ENCODE measurements around the gene ADAMTS14.

Gene ADAMTS14

DNA sequence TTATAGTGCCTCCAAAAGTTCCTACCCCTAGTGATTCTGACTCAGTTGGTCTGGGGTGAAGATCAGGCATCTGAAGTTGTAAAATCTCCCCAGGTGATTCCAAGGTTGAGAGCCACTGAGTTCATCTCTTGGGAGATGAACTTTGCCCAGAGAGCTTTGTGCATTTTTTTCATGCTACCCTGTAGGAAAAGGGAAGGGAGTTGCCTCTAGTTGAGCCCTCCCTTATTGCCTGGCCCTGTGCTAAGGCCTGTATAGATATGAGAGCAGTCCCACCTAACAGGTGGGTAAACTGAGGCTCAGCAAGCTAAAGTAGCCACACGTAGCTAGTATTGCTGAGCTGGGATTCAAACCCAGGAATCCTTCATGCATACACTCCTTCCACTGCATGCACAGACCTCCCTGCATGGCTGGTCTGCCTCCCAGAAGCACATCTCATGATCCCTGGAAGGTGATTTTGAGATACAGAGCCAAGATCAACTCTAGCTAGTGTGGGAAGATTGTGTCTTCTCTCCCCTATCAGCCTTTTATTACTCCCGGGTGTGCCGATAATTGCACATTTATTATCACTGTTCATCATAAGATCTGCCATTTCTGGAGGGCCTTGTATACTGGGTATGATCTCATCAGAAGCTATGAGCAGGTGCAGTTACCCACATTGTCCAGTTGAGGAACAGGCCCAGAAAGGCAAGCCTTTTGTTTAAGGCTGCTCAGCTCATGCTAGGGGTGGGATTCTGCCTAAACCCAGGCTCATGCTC, 65.9 kb downstream of the ADAMTS14 start:
- Histone ChIP-seq H3K27me3 (ENCODE audit: insufficient read depth, low read length, poor library complexity) (no peaks in the 10 kb centered on the region), H4K20me1 (ENCODE audit: insufficient read depth, low read length) (no peaks in the 10 kb centered on the region), H3K4me1 (ENCODE audit: insufficient read depth, low read length) (peaks cover 20% of the 10 kb centered on the region), H2AFZ (ENCODE audit: low read depth, low read length) (no peak overlapping the region), H3K36me3 (ENCODE audit: insufficient read depth, low read length) (no peaks in the 10 kb centered on the region), H3K9me3 (ENCODE audit: insufficient read depth, low read length, severe bottlenecking) (no peaks in the 10 kb centered on the region), H3K9ac (ENCODE audit: low read depth, low read length) (no peak overlapping the region), H3K27ac (ENCODE audit: low read length) (no peak overlapping the region), H3K4me2 (ENCODE audit: insufficient read depth, low read length) (no peak overlapping the region), H3K79me2 (ENCODE audit: insufficient read depth, low read length) (no peaks in the 10 kb centered on the region), H3K4me3 (ENCODE audit: low read depth in 1 of 2, low read length in 2 of 2) (no peak overlapping the region)
- no peak for TF ChIP-seq EZH2 (IDR thresholded peaks at IDR 0.05; ENCODE audit: borderline replicate concordance, low read depth, low read length, severe bottlenecking)
- TF ChIP-seq, protein P1, sequence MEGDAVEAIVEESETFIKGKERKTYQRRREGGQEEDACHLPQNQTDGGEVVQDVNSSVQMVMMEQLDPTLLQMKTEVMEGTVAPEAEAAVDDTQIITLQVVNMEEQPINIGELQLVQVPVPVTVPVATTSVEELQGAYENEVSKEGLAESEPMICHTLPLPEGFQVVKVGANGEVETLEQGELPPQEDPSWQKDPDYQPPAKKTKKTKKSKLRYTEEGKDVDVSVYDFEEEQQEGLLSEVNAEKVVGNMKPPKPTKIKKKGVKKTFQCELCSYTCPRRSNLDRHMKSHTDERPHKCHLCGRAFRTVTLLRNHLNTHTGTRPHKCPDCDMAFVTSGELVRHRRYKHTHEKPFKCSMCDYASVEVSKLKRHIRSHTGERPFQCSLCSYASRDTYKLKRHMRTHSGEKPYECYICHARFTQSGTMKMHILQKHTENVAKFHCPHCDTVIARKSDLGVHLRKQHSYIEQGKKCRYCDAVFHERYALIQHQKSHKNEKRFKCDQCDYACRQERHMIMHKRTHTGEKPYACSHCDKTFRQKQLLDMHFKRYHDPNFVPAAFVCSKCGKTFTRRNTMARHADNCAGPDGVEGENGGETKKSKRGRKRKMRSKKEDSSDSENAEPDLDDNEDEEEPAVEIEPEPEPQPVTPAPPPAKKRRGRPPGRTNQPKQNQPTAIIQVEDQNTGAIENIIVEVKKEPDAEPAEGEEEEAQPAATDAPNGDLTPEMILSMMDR (IDR thresholded peaks at IDR 0.05; ENCODE audit: borderline replicate concordance, extremely low read depth, low read length, poor library complexity, severe bottlenecking), result peak; percentile 26
- DNase-seq (peak; percentile 24), ATAC-seq (ENCODE audit: insufficient read depth, low read depth) (peak; percentile 51; the same call in 2 of the 3 replicates)

DNA sequence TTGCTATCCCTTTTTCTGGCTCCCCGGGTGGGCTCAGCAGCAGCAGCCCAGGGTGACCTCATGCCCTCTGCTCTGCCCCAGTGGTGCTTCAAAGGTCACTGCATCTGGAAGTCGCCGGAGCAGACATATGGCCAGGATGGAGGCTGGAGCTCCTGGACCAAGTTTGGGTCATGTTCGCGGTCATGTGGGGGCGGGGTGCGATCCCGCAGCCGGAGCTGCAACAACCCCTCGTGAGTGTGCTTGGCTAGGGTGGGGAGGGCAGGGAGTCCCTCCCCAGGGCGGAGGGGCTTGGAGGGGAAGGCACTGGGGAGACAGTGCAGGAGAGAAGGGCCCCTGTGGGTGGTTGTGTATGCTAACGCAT, 66.4 kb downstream of the ADAMTS14 start:
- Histone ChIP-seq H3K4me3 (ENCODE audit: low read depth in 1 of 2, low read length in 2 of 2) (no peak overlapping the region), H3K4me1 (ENCODE audit: insufficient read depth, low read length) (peaks cover 26% of the 10 kb centered on the region), H3K9me3 (ENCODE audit: insufficient read depth, low read length, severe bottlenecking) (no peaks in the 10 kb centered on the region), H3K9ac (ENCODE audit: low read depth, low read length) (no peak overlapping the region), H3K4me2 (ENCODE audit: insufficient read depth, low read length) (no peak overlapping the region), H2AFZ (ENCODE audit: low read depth, low read length) (no peak overlapping the region), H3K27me3 (ENCODE audit: insufficient read depth, low read length, poor library complexity) (no peaks in the 10 kb centered on the region), H3K36me3 (ENCODE audit: insufficient read depth, low read length) (no peaks in the 10 kb centered on the region), H3K27ac (ENCODE audit: low read length) (no peak overlapping the region), H3K79me2 (ENCODE audit: insufficient read depth, low read length) (no peaks in the 10 kb centered on the region), H4K20me1 (ENCODE audit: insufficient read depth, low read length) (no peaks in the 10 kb centered on the region)
- DNase-seq (no peak), ATAC-seq (ENCODE audit: insufficient read depth, low read depth) (no peak)
- no peak for TF ChIP-seq EZH2 (IDR thresholded peaks at IDR 0.05; ENCODE audit: borderline replicate concordance, low read depth, low read length, severe bottlenecking)
- TF ChIP-seq, protein P1 (IDR thresholded peaks at IDR 0.05; ENCODE audit: borderline replicate concordance, extremely low read depth, low read length, poor library complexity, severe bottlenecking), result peak; percentile 1

DNA sequence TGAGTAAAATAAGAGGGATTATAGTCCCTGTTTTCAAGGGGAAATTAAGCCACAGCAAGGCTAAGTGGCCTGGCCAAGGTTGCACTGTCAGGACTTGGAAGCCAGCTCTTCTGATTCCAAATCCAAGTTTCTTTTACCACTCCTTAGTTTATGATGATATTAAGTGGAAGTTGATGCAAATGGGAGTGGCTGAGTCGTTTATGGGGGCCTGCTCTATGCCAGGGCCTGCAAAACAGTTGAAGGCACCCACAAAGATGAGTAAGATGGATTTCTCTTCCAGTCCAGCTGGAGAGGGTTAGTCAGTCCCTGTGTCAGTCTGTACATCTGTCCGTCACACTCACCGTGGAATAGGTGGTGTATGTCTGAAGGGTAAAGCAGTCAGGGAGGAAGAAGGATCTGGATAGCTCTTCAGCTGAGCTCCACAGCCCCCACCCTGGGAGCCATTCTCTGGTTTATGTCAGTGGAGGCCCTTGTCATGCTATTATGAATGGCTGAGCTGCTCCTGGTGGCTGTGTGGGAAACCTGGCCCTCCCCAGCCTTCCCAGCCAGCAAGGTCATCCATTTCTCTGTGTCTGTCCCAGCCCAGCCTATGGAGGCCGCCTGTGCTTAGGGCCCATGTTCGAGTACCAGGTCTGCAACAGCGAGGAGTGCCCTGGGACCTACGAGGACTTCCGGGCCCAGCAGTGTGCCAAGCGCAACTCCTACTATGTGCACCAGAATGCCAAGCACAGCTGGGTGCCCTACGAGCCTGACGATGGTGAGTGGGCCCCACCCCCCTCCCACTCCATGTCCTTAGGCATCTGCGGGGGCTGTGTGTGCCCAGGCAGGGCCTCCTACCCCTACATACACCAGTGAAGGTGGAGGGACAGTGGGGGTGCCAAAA, 68.3 kb downstream of the ADAMTS14 start:
- Histone ChIP-seq H3K27ac (ENCODE audit: low read length) (peak overlapping the region; percentile 91; the same call in 1 of the 2 replicates), H3K9me3 (ENCODE audit: insufficient read depth, low read length, severe bottlenecking) (no peaks in the 10 kb centered on the region), H3K4me2 (ENCODE audit: insufficient read depth, low read length) (no peak overlapping the region), H3K79me2 (ENCODE audit: insufficient read depth, low read length) (no peaks in the 10 kb centered on the region), H3K4me1 (ENCODE audit: insufficient read depth, low read length) (peaks cover 31% of the 10 kb centered on the region), H4K20me1 (ENCODE audit: insufficient read depth, low read length) (no peaks in the 10 kb centered on the region), H2AFZ (ENCODE audit: low read depth, low read length) (no peak overlapping the region), H3K4me3 (ENCODE audit: low read depth in 1 of 2, low read length in 2 of 2) (no peak overlapping the region), H3K9ac (ENCODE audit: low read depth, low read length) (no peak overlapping the region), H3K36me3 (ENCODE audit: insufficient read depth, low read length) (no peaks in the 10 kb centered on the region), H3K27me3 (ENCODE audit: insufficient read depth, low read length, poor library complexity) (no peaks in the 10 kb centered on the region)
- ATAC-seq (ENCODE audit: insufficient read depth, low read depth) (no peak), DNase-seq (no peak)
- TF ChIP-seq EZH2 (IDR thresholded peaks at IDR 0.05; ENCODE audit: borderline replicate concordance, low read depth, low read length, severe bottlenecking), result no peak
- TF ChIP-seq, protein P1 (IDR thresholded peaks at IDR 0.05; ENCODE audit: borderline replicate concordance, extremely low read depth, low read length, poor library complexity, severe bottlenecking), result no peak
